Stomach (tissue), 4 donors: ENCODE results near the gene RASGRP4.

Source experiments
- CTCF ChIP-seq, 7 experiments: fragments of 450-650 bp in 4 of 7; fragments of 200-600 bp in 3 of 7; sonication (generic) in 3 of 7; IDR thresholded peaks; one replicate each; pipeline ENCODE4 v1.5.1; 2016 to 2019; ENCODE audit warnings: antibody characterized with exemption in 7 of 7, control low read depth in 2 of 7, mild to moderate bottlenecking in 1 of 7
- POLR2A ChIP-seq, 4 donors: fragments of 450-650 bp; IDR thresholded peaks; one replicate each; pipeline ENCODE4 v1.6.1; 2016; ENCODE audit warnings: antibody characterized with exemption in 4 of 4, control low read depth in 2 of 4, mild to moderate bottlenecking in 1 of 4, moderate library complexity in 1 of 4

DNA sequence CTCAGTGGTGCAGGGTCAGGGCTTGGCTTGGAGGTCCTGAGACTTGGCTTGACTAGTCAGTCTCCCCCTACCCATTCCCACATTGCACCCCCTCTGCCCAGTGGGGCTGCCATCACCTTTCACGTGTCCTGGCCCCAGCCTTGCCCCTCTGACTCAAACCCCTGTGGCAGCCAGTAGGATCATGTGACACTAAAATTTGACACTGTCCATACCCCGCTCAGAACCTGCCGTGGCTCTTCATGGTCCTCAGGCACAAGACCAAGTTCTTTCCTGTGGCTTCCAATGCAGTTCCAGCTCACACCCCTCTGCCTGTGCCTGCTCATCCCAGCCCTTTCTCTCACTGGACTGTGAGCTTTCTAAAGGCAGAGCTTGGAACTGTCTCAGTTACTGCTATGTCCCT, 49.4 kb downstream of the RASGRP4 start:
- TF ChIP-seq CTCF (IDR thresholded peaks at IDR 0.05) (no peak), POLR2A (IDR thresholded peaks at IDR 0.05) (no peak)
